Sciatic nerve (tissue), 2 donors: ENCODE measurements around the gene TAS2R30. TPM values are rescaled to one million over a fixed set of nuclear protein-coding genes. Genes with fewer than 3 reads are reported as not detected.
"Not testable (repeated sequence)": the region's sequence is repeated elsewhere in the genome, so short reads cannot be mapped to it uniquely, and the experiment has no call there.

Experiments used
- ATAC-seq: fragments of 200-7000 bp; cut with Tn5 transposase; one replicate; pipeline ENCODE4 v1.9.1; 2020; ENCODE audit warnings: mild to moderate bottlenecking, moderate library complexity
- DNase-seq: peaks from one replicate; pipeline ENCODE4 v3.0.0-alpha.2; 2020; ENCODE audit warnings: low spot score
- intact Hi-C: fragments of 100-400 bp; cut with DNase I; formaldehyde crosslinking; loops from one replicate; pipeline ENCODE4 v1.14.2; 2022
- total RNA-seq: library from RNA; stranded (reverse); fragmentation: NEBNext Ultra II Directional; extraction: Animal tissue kit (Norgen Biotek cat#: 25700); gene quantifications from one replicate; pipeline ENCODE4 v1.2.1, GENCODE V29; 2021
- donor health status: DM: no; HTN: no; CAD: no.
- donor health status: DM: no; HTN: no; CAD: no.

Gene TAS2R30
- total RNA-seq, 1 donor from 2014 or later = 8.1 TPM

GRCh38 chr12:11133816-11134215 is 628 bp downstream of the TAS2R30 start:
- intact Hi-C loops = no loop called here
- DNase-seq = no peak
- ATAC-seq = no peak

GRCh38 chr12:11133162-11133561 is 1.3 kb downstream of the TAS2R30 start:
- DNase-seq (no peak), ATAC-seq (no peak)
- intact Hi-C loops = no loop called here

- ATAC-seq (no peak), DNase-seq (no peak)
- intact Hi-C loops = no loop called here
Observed at GRCh38 chr12:11130999-11131398, 3.4 kb downstream of the TAS2R30 start.

- intact Hi-C loops = no loop called here
- no peak for ATAC-seq
Observed at GRCh38 chr12:11130382-11130781, 4.1 kb downstream of the TAS2R30 start.

GRCh38 chr12:11114130-11114529 is 20.3 kb downstream of the TAS2R30 start:
- intact Hi-C loops, ATAC-seq, DNase-seq: not testable (repeated sequence)

More at GRCh38 chr12:11130382-11130781, 4.1 kb downstream of the TAS2R30 start:
- DNase-seq = no peak

- ATAC-seq, intact Hi-C loops, DNase-seq: not testable (repeated sequence)
Observed at GRCh38 chr12:11111213-11111612, 23.2 kb downstream of the TAS2R30 start.

- ATAC-seq (no peak), DNase-seq (no peak)
- intact Hi-C loops = no loop called here
Observed at GRCh38 chr12:11108862-11109261, 25.6 kb downstream of the TAS2R30 start.

- ATAC-seq (no peak), DNase-seq (no peak)
- intact Hi-C loops = no loop called here
Observed at GRCh38 chr12:11107719-11108118, 26.7 kb downstream of the TAS2R30 start.

GRCh38 chr12:11106288-11106687 is 28.2 kb downstream of the TAS2R30 start:
- intact Hi-C loops = no loop called here
- DNase-seq (no peak), ATAC-seq (no peak)

- ATAC-seq = no peak
- intact Hi-C loops = no loop called here
Observed at GRCh38 chr12:11105546-11105945, 28.9 kb downstream of the TAS2R30 start.

GRCh38 chr12:11094910-11095309 is 39.5 kb downstream of the TAS2R30 start:
- ATAC-seq, DNase-seq: not testable (repeated sequence)
- intact Hi-C loops = loop anchor here (5.0 kb wide), 1 partner anchor 952 kb away; no protein-coding TSS in a partner anchor

More at GRCh38 chr12:11105546-11105945, 28.9 kb downstream of the TAS2R30 start:
- DNase-seq = no peak

- no peak for ATAC-seq
- intact Hi-C loops = loop anchor here (5.0 kb wide), 1 partner anchor 955 kb away; no protein-coding TSS in a partner anchor
- no peak for DNase-seq
Observed at GRCh38 chr12:11092128-11092527, 42.3 kb downstream of the TAS2R30 start, which contains the start of gene TAS2R43. TSS of gene TAS2R43 (minus strand) at chr12:11092313. CDS start at chr12:11092229, 84 bp downstream.

- intact Hi-C loops = no loop called here
- no peak for ATAC-seq
- no peak for DNase-seq
Observed at GRCh38 chr12:11089246-11089645, 45.2 kb downstream of the TAS2R30 start.

- intact Hi-C loops = no loop called here
- DNase-seq = no peak
- ATAC-seq = no peak
Observed at GRCh38 chr12:11085419-11085818, 49.0 kb downstream of the TAS2R30 start.

Other genes with a start within 250 kb of the TAS2R30 start
- 5.0 TPM for gene TAS2R13, start 225.1 kb downstream of the TAS2R30 start, total RNA-seq
- gene PRH2, start 205.4 kb downstream of the TAS2R30 start, total RNA-seq = not detected
- 7.0 TPM for gene TAS2R14, start 195.4 kb downstream of the TAS2R30 start, total RNA-seq
- 2.7 TPM for gene TAS2R50, start 147.7 kb downstream of the TAS2R30 start, total RNA-seq
- 4.6 TPM for gene TAS2R20, start 136.3 kb downstream of the TAS2R30 start, total RNA-seq
- 9.3 TPM for gene TAS2R19, start 112.0 kb downstream of the TAS2R30 start, total RNA-seq
- gene TAS2R31, start 103.2 kb downstream of the TAS2R30 start, total RNA-seq = 8.8 TPM
- 2.8 TPM for gene TAS2R46, start 72.3 kb downstream of the TAS2R30 start, total RNA-seq
- gene TAS2R43, start 42.3 kb downstream of the TAS2R30 start, total RNA-seq = 1.7 TPM
- gene SMIM10L1, start 36.5 kb upstream of the TAS2R30 start, total RNA-seq = 8.9 TPM
- not detected for gene TAS2R42, start 52.3 kb upstream of the TAS2R30 start, total RNA-seq
- gene PRB3, start 135.1 kb upstream of the TAS2R30 start, total RNA-seq = not detected
- not detected for gene PRB4, start 175.8 kb upstream of the TAS2R30 start, total RNA-seq